Stimulated activated CD8-positive, alpha-beta memory T cell treated with anti-CD3 and anti-CD28 coated beads, Interleukin-15, amount 100 ng/mL, for 48 hours (primary cell): ENCODE results near the gene SMPDL3A.

Experiments
- DNase-seq, 2 donors: peaks; one replicate each; pipeline ENCODE4 v3.0.0-alpha.2; 2020; ENCODE audit warnings: low read depth in 2 of 2

The SMPDL3A gene

DNA sequence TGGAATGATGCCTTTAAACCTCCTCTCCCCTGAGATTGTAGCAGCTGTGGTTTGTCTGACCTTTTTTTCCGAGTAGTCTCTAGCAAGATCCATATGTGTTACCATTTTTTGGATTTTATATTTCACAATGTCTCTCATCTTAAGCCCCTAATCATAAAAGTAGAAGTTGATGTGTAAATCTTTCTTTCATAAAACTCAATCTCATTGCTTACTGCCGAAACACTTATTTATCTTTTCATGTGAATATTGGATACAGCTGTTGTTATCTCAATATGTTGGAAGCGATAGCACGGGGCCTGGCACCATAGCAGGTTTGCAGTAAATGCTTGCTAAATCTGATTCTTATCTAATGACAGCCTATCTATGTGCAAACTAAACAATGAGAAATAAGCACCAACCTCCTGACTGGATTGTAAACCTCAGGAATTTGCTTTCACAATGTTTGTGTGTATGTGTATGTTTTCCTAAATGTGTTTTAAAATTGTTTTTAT lies 14.2 kb downstream of the SMPDL3A start:
- DNase-seq, result no peak

DNA sequence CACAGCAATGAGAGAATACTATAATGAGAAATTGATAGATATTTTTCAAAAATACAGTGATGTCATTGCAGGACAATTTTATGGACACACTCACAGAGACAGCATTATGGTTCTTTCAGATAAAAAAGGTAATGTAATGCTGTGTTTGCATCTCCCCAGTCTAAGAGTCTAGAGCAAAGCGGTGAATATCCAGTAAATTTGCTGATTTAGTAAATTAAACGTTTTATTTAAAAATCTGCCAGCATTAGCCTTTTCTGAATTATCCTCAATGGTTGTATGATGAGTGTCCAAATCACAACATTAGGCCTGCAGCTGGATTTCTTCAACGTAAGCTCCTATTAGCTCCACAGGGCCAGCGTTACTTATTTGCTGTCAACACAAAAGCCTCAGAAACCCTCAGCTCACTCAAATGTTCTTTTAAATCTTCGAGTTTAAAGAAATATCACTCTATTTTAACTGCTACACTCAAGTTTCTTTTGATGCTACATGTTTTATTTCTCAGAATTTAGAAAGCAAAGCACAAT lies 16.0 kb downstream of the SMPDL3A start:
- DNase-seq, result no peak

DNA sequence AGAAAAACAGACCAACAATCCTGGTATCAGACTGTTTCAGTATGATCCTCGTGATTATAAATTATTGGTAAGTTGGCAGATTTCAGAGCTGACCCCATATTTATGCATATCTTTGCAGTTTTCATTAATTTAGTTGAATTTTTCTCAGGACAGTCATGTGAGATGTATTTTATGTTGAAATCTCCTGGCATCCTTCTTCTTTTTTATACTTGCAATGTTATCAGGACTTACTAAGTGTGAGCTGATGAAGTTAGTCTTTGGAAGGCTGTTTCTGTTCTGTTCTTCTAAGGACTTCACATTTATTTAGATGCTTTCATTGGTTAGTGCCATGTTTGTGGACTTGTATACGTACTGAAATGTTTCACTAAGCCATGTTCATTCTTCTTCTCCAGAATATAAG lies 17.2 kb downstream of the SMPDL3A start:
- no peak for DNase-seq

DNA sequence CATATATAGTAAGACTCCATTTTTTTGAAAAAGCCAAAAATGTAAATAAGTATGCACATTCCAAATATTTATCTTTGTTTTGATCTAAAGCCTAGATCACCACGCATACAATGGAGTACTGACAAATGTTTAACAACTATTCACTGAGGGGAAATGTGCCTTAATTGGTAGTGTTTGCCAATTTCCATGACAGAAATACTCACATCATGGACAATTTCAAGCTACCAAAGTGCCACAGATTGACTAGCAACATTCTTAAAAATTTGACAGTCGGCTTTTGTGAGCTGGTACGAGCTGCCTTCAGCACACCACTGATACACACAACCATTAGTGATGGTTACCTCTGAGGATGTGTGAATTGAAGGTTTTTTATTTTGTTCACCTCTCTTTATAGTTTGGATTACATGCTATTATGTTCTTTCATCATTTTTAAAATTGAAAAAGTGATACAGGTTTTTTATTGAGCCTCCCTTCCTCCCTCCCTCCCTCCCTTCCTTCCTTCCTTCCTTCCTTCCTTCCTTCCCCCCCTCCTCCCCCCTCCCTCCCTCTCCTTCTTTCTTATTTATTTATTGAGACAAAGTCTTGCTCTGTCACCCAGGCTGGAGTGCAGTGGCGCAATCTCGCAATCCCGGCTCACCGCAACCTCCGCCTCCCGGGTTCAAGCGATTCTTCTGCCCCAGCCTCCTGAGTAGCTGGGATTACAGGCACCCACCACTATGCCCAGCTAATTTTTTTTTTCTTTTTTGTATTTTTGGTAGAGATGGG lies 19.2 kb downstream of the SMPDL3A start:
- no peak for DNase-seq

DNA sequence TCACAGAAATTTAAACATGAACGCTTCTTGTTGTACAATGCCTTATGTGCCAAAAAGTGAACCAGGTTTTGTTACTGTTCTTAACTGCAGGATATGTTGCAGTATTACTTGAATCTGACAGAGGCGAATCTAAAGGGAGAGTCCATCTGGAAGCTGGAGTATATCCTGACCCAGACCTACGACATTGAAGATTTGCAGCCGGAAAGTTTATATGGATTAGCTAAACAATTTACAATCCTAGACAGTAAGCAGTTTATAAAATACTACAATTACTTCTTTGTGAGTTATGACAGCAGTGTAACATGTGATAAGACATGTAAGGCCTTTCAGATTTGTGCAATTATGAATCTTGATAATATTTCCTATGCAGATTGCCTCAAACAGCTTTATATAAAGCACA lies 19.9 kb downstream of the SMPDL3A start:
- DNase-seq, result no peak

DNA sequence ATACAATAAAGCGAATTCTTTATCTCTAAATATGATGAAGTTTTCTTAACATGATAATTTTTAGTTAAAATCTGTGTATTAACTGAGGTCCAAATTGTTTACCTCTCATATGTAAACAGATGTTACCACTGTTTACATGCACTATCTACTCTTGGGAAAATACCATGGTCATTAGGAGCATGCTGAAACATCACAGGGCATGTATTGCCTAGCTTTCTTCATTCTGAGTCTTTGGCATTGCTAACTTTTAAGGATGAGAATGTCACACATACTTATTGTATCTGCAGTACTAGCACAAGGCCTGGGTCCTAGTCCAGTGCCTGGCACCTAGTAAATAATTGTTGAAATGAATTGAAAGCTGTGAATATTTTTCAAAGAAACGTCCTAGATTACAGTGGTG lies 20.6 kb downstream of the SMPDL3A start:
- no peak for DNase-seq

DNA sequence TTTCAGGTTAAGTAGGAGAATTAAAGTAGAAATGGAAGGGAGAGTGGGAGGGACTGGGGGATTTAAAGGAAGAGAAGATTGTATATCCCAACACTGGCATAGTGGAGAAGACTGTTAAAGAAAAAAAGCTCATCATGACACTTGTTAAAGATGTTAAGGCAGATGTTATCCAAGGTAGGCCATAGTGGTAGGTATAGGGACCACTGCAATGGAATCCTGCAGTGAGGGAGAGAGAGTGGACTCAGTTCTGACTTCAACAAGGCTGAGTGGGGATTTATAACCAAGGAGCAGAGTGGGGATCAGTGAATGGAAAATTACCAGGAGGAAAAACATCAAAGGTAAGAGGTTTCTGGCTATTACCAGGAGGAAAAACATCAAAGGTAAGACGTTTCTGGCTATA lies 21.1 kb downstream of the SMPDL3A start:
- no peak for DNase-seq

DNA sequence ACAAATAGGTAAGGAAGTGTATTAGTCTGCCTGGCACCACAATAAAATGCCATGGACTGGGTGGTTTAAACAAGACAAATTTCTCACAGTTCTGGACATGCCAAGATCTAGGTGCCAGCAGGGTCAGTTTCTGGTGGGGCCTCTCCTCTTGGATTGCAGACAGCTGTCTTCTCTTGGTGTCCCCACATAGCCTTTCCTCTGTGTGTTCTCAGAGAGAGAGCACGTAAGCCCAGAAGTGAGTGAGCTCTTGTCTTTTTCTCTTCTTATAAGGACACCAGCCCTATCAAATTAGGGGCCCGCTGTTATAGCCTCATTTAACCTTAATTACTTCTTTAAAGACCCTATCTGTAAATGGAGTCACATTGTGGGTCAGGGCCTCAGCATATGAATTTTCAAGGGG lies 28.3 kb downstream of the SMPDL3A start:
- DNase-seq, result no peak

DNA sequence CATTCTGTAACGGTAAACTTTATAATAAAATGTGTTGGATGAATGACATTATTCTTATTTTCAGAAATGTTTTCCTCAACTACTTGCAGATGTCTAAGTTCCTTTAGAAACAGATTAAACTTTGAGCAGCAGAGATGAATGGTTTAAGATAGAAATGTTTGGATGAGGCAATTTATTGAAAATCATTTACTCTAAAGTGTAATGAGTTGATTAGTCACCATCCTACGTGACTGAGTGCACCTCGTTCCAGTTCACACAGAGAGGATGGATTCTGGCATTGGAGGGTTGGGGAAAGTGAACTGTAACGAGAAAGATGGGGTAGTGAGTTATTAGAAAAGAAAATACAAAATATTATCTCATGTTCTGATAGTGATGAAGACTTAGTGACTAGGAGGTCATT lies 28.7 kb downstream of the SMPDL3A start:
- DNase-seq, result no peak

DNA sequence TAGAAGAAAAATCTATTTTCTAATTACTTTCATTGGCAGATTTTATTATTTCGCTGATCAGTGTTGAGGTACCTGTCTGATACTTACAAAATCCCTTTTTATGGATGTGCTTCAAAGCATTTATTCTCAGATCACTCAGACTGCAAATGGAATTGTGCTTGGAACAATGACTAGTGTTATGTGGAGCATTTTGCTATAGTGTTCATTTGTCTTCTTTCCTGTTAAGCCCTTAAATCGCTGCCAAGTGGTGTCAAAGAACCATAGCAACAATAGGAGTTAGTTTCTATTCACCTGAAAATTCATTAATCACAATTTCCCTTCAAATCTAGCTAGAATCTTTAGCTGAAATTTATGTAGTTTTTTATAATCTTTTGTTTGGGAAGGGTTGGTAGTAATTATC lies 29.8 kb downstream of the SMPDL3A start:
- no peak for DNase-seq

DNA sequence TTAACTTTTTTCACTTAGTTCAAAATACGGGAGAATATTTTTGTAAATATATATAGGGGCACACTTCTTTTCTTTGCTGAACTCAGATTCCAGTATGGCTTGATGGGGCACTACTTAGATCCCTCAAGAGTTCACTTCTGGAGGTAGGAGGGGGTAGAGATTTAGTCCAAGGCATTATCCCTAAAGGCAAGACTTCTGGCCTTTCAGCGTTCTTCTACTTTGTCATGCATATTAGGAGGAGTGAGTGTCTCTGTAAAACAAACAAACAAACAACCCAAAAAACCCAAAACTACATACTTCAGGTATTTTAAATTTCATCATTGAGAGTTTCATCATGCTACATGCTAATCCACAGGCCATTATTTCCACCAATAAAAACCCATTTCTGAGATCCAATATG lies 32.0 kb downstream of the SMPDL3A start:
- DNase-seq, result no peak

DNA sequence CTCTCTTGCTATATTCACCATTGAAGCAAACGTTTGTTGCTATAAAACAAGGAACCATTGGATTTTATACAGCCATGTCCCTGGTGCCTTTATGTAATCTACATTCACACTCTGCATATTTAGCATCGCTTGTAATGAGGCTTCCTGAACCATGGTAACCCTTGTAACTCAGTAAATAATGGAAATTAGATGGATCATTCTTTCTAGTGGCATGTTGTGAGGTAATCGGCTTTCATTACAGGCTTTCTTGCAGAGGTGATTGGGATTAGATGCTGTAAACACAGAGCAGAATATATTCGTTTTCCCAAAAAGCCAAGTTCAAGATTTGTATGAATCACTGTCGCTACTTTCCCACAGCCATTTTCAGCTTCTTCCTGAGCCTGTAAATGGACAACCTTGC lies 36.1 kb downstream of the SMPDL3A start:
- no peak for DNase-seq

DNA sequence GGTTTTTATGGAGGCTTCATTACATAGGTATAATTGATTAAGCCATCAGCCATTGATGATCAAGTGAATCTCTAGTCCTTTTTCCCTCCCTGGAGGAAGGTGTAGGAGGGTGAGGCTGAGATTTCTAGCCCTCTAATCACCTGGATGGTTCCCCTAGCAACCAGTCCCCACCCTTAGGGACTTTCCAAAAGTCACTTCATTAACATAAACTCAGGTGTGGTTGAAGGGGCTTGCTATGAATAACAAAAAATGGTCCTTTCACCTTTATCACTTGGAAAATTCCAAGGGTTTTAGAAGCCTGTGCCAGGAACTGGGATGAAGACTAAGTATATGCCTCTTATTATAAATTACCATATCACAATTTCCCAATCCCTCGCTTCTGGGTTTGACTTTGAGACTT lies 40.4 kb downstream of the SMPDL3A start:
- DNase-seq, result no peak

DNA sequence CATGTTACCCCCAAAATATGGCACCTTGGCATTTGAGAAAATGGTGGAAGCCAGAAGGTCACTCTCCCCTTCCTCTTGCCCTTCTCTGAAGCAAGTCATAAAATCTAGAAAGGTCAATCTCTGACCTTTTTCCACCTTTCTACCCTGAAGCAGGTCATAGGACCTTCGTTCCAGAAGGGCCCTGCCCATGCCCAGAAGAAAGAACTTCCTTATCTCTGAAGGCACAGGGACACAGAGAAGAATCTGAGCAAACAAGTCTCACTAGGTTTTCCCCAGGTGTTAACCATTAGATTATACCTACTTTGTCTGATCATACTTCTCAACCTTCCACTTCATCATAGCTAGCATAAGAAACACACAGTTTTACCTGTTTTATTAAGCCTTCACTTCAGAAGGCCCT lies 42.5 kb downstream of the SMPDL3A start:
- no peak for DNase-seq

DNA sequence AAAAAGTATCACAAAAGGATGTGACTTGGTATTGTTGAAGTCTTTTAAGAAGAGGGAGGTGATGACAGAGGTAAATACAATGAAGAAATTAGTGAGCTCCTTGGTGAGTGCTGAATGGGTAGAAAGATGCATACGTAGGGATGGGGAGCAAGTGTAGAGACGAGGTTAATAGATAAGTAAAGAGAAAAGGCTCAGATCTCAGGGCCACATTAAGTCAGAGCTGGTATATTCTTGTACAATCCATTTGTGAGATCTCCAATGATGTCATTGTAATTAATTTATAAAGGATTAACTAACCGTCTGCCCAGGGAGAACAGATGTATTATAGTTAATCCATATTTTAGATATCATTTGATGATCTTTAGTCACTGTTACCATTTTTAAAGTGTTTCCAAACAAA lies 43.4 kb downstream of the SMPDL3A start:
- no peak for DNase-seq

DNA sequence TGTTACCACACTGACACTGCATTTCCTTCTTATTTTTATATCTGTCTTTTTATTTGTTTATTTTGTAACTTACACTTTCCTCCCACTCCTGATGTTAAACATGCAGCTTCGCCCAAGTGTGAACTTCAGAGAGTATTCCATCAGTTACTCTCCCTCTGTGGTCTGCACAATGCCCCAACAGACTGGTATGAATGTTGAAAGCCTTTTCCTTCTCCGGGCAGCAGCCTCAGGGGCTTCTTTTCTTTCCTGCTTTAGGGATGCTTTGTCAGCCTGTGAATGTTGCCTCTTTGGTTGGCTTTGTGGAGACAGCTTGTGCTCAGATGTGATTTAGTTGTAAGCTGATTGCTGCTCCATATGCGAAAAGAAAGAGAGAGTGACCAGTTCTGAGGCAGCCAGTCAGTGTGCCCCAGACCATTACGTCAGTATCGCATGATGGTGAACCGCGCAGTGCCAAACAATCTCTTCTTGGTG lies 44.0 kb downstream of the SMPDL3A start:
- DNase-seq, result no peak

DNA sequence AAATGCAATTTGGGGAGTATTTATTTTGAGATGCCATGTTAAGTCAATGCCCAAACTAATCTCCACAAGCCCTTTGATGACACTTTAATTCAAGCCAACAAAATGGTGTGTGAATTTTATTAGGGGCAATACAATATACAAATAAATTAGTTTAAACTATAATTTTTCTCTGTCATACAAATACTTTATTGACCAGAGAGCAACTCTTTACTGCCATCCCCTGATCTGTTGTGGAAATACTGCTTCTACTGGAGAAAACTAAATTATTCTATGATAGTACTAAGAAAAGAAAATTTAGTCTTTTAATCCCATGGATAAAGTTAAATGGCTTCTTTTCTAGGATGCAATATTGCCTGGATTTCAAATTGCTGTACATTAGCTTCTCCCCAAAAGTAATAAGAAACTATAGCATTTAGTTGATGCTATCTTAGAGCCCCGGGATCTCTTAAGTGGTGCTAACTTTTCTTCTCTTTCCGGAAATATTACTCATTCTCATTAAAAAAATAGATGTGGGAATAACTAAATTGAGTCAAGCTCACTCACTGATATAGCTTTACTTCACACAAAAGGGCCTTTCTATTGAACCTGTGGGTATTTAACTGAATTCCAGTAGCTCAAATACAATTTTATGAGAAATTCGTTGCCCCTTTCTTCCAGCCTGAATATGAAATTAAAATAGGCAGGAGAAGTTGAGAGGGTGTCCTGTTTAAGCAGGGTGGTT lies 49.2 kb downstream of the SMPDL3A start:
- no peak for DNase-seq

DNA sequence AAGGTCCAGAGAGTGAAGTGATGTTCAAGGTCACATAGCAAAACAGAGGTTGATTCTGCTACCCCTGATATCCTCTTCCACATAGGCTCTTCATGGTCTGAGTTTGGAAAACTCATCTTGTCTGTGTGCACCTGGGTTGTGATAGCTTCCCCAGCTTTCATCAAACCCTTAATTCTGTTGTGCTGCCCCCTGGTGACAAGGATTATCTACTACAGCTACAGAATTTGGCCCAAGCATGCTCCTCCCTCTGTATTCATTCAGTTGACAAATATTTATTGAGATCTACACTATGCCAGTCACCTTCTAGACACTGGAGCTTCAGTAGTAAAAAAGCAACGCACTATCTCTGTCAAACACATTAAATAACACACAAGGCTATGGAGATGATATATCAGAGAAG lies 50.4 kb downstream of the SMPDL3A start:
- peak in 1 of 2 donors; percentile 3 for DNase-seq

DNA sequence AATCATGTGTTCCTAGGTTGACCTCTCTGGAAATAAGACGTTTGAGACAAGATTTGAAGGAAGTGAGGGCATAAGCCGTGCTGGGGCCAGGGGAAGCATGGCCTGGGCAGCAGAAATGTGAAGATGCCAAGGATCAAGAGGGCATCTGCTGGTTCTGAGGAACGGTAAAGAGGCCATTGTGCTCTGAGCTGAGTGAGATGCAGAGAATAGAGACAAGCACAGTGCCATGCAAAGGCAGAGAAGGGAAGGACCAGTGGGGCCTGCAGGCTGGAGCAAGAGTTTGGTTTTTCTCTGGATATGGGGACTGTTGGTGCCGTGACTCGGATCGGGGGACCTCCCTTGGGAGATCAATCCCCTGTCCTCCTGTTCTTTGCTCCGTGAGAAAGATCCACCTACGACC lies 50.8 kb downstream of the SMPDL3A start:
- DNase-seq, result no peak

DNA sequence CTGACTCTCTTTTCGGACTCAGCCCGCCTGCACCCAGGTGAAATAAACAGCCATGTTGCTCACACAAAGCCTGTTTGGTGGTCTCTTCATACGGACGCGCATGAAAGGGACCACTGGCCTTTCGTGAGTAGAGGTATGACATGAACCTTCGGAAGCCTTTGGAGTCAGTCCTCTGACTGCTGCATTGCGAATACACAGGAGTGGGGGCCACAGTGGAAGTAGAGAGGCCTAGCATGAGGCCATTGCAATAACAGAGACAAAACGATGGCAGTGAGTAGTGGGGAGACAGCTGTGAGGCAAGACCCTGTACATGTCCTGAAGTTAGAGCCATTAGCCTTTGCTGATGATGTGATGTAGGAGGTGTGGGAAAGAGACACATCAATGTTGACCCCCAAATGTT lies 56.4 kb downstream of the SMPDL3A start:
- DNase-seq, result no peak

DNA sequence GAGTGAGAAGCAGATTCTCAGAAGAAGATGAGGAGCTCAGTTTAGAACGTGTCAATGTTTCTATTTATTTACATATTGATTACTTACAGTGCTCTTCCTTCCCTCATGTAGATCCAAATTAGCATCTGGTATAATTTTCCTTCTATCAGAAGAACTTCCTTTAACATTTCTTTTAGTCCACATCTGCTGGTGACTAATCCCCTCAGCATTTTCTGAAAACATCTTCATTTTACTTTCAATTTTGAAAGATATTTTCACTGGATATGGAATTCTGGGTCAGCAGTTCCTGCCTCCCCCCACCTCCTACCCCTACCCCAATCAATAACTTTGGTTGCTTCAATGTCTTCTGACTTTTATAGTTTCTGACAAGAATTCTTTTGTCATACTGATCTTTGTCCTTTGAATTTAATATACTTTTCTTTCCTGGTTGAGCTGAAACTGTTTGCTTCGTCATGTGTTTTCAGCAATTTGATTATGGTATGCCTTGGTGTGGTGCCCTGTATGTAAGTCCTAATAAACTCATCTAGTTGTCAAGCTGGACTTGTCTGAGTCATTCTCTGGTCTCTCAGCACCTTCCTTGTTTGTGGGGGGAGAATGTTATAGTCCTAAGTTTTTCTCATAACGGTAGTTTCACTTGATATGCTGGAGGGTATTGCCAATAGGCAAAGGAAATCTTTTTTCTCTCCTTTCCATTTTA lies 57.0 kb downstream of the SMPDL3A start:
- no peak for DNase-seq

DNA sequence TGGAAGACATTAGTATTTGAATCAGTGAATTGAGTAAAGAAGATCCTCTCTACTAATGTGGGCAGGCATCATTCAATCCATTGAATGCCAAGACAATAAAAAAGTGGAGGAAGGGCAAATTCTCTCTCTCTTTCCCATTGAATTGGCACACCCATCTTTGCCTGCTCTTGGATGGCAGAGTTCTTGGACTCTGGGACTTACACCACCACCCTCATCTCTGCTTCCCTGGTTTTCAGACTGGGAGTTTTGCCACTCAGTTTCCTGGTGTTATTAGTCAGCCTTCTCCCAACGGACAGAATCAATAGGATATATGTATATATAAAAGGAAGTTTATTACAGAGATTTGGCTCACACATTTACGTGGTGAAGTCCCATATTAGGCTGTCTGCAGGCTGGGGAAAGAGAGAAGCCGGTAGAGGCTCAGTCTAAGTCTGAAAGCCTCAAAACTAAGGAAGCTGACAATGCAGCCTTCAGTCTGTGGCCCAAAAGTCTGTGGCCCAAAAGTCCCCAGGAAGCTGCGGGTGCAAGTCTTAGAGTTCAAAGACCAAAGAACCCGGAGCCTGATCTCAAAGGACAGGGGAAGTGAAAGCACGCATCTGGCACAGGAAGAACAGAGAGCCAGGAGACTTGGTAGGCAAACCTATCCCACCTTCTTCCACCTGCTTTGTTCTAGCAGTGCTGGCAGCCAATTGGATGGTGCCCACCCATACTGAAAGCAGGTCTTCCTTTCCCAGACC lies 64.4 kb downstream of the SMPDL3A start:
- DNase-seq, result no peak
